Prostate gland (tissue), 2 donors: ENCODE data around the gene KIR3DL3. TPM values are rescaled to one million over a fixed set of nuclear protein-coding genes. Genes with fewer than 3 reads are reported as not detected.
"Not testable (repeated sequence)": the region's sequence is repeated elsewhere in the genome, so short reads cannot be mapped to it uniquely, and the experiment has no call there.

Experiments used
- DNase-seq: peaks from one replicate; pipeline ENCODE4 v3.0.0-alpha.2; 2019; ENCODE audit warnings: low spot score
- H3K27ac ChIP-seq, 2 donors: fragments of 200-600 bp; sonication (generic); 2 replicates each; pipeline ENCODE4 v1.5.1; 2017 to 2019
- H3K27me3 ChIP-seq: fragments of 200-600 bp; sonication (generic); replicated peaks from 2 replicates; pipeline ENCODE4 v1.5.1; 2019; ENCODE audit not compliant: insufficient read depth
- H3K36me3 ChIP-seq, 2 donors: fragments of 200-600 bp; sonication (generic); 1 replicate in 1 of 2; 2 replicates in 1 of 2; pipeline versions ENCODE4 v1.5.1 to v1.8.1; 2017 to 2019
- H3K4me1 ChIP-seq: fragments of 200-600 bp; sonication (generic); replicated peaks from 2 replicates; pipeline ENCODE4 v1.5.1; 2019
- H3K4me3 ChIP-seq, 2 donors: fragments of 200-600 bp; sonication (generic); 2 replicates each; pipeline ENCODE4 v1.5.1; 2017 to 2019
- H3K9me3 ChIP-seq: fragments of 200-600 bp; sonication (generic); 2 replicates; pipeline ENCODE4 v1.5.1; 2017
- POLR2A ChIP-seq: fragments of 450-650 bp; IDR thresholded peaks from one replicate; pipeline ENCODE4 v1.6.1; 2016; ENCODE audit warnings: antibody characterized with exemption, mild to moderate bottlenecking
- POLR2AphosphoS5 ChIP-seq: sonication (generic); formaldehyde crosslinking; IDR thresholded peaks from one replicate; pipeline ENCODE4 v1.6.1; 2017; ENCODE audit warnings: antibody characterized with exemption
- WGBS: methylation state at CpG from one replicate; pipeline ENCODE4 v1.1.5; 2018; 5-methylcytosine and 5-hydroxymethylcytosine counted together
- intact Hi-C: fragments of 100-400 bp; cut with DNase I; formaldehyde crosslinking; loops from one replicate; pipeline ENCODE4 v1.14.2; 2022
- total RNA-seq, 2 donors: library from RNA; depleted of rRNA; stranded (reverse); fragments of >200 nt; gene quantifications; one replicate each; pipeline ENCODE4 v1.1.0, GENCODE V29; 2016
- TF ChIP-seq, protein P1 (sequence below), 4 experiments: fragments of 200-600 bp in 2 of 4; fragments of 450-650 bp in 2 of 4; sonication (generic) in 2 of 4; IDR thresholded peaks; 1 replicate in 3 of 4; 2 replicates in 1 of 4; pipeline ENCODE4 v1.5.1; 2016 to 2019; ENCODE audit warnings: antibody characterized with exemption in 4 of 4, mild to moderate bottlenecking in 2 of 4, moderate library complexity in 2 of 4

The KIR3DL3 gene
- total RNA-seq, 2 donors from 2014 or later = not detected

DNA sequence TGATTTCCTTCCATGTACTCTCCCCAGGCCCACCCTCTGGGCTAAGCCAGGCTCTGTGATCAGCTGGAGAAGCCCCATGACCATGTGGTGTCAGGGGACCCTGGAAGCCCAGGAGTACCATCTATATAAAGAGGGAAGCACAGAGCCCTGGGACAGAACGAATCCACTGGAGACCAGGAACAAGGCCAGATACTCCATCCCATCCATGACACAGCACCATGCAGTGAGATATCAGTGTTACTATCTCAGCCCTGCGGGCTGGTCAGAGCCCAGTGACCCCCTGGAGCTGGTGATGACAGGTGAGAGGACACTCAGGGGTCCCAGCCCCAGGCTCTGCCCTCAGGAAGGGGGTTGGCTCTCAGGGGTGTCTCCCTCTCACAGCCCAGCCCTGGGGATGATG, 27.5 kb upstream of the KIR3DL3 start:
- intact Hi-C loops = no loop called here
- DNase-seq = no peak
- 40% methylated on average over 2 of the region's 2 CpGs for WGBS
- Histone ChIP-seq H3K36me3 (no peaks in the 10 kb centered on the region), H3K27ac (no peak overlapping the region), H3K4me1 (no peaks in the 10 kb centered on the region), H3K27me3 (no peaks in the 10 kb centered on the region), H3K9me3 (no peaks in the 10 kb centered on the region), H3K4me3 (no peak overlapping the region)
- TF ChIP-seq, protein P1, sequence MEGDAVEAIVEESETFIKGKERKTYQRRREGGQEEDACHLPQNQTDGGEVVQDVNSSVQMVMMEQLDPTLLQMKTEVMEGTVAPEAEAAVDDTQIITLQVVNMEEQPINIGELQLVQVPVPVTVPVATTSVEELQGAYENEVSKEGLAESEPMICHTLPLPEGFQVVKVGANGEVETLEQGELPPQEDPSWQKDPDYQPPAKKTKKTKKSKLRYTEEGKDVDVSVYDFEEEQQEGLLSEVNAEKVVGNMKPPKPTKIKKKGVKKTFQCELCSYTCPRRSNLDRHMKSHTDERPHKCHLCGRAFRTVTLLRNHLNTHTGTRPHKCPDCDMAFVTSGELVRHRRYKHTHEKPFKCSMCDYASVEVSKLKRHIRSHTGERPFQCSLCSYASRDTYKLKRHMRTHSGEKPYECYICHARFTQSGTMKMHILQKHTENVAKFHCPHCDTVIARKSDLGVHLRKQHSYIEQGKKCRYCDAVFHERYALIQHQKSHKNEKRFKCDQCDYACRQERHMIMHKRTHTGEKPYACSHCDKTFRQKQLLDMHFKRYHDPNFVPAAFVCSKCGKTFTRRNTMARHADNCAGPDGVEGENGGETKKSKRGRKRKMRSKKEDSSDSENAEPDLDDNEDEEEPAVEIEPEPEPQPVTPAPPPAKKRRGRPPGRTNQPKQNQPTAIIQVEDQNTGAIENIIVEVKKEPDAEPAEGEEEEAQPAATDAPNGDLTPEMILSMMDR (IDR thresholded peaks at IDR 0.05) = no peak
- TF ChIP-seq POLR2A = no peak
- no peak for TF ChIP-seq POLR2AphosphoS5

DNA sequence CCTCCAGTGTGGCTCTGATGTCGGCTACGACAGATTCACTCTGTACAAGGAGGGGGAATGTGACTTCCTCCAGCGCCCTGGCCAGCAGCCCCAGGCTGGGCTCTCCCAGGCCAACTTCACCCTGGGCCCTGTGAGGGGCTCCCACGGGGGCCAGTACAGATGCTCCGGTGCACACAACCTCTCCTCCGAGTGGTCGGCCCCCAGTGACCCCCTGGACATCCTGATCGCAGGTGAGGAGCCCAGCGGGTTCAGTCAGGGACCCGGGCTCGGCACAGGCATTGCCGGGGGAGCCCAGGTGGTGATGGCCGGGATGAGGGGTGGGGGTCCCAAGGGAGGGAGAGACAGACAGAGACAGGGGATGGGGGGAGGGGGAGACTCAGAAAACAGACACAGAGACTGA, 26.5 kb upstream of the KIR3DL3 start:
- H3K27me3 ChIP-seq, H3K4me3 ChIP-seq, H3K4me1 ChIP-seq, H3K27ac ChIP-seq, intact Hi-C loops, DNase-seq, H3K36me3 ChIP-seq, H3K9me3 ChIP-seq: not testable (repeated sequence)
- WGBS = 81% methylated on average over 4 of the region's 13 CpGs

DNA sequence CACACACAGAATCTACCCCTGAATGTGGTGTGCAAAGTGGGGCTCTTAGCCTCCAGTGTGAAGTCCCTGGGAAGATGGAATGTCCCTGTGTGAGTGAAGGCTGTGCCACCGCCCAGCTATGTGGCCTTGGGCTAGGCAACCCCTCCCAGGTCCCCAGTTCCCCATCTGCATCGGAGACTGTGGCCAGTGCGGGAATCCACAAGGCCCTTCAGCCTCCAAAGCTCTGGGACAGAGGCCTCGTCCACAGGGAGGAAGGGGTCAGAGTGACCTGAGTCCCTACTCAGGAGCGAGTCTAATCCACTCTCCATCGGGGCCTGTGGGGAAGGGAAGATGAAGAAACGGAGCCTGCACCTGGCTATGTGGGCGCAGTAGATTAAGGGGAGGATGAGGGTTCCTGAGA, 19.3 kb upstream of the KIR3DL3 start:
- H3K4me3 ChIP-seq = no peak overlapping the region
- no peak for DNase-seq
- no peaks in the 10 kb centered on the region for H3K27me3 ChIP-seq
- H3K4me1 ChIP-seq = no peaks in the 10 kb centered on the region
- no peaks in the 10 kb centered on the region for H3K9me3 ChIP-seq
- TF ChIP-seq POLR2A (no peak), POLR2AphosphoS5 (no peak)
- TF ChIP-seq, protein P1 (IDR thresholded peaks at IDR 0.05) = no peak
- H3K36me3 ChIP-seq = no peaks in the 10 kb centered on the region
- 75% methylated on average over 8 of the region's 8 CpGs for WGBS
- no peak overlapping the region for H3K27ac ChIP-seq
- intact Hi-C loops = no loop called here

DNA sequence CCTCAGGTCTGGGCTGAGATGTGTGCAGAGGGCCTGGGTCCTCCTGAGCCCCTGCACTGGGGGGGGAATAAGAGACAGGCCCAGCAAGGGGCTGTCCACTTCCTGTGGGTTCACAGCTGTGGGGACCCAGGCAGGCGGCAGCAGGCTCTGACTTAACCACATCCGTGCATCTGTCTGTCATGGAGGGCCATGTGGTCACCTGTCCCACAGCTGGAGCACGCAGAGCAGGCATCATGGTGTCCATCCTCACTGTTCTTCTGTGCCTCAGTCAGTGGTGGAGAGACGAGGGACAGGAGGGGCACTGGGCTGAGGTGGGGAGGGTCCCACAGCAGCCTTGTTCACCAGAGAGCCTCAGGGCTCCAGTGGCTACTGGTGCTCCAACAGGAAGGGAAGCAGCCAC, 16.3 kb upstream of the KIR3DL3 start:
- 64% methylated on average over 4 of the region's 4 CpGs for WGBS
- no peak overlapping the region for H3K27ac ChIP-seq
- H3K4me1 ChIP-seq = no peaks in the 10 kb centered on the region
- no peak for TF ChIP-seq POLR2A
- no peak for TF ChIP-seq POLR2AphosphoS5
- TF ChIP-seq, protein P1 (IDR thresholded peaks at IDR 0.05) = no peak
- H3K36me3 ChIP-seq = no peaks in the 10 kb centered on the region
- DNase-seq = no peak
- no peak overlapping the region for H3K4me3 ChIP-seq
- no peaks in the 10 kb centered on the region for H3K9me3 ChIP-seq
- intact Hi-C loops = no loop called here
- H3K27me3 ChIP-seq = no peaks in the 10 kb centered on the region

DNA sequence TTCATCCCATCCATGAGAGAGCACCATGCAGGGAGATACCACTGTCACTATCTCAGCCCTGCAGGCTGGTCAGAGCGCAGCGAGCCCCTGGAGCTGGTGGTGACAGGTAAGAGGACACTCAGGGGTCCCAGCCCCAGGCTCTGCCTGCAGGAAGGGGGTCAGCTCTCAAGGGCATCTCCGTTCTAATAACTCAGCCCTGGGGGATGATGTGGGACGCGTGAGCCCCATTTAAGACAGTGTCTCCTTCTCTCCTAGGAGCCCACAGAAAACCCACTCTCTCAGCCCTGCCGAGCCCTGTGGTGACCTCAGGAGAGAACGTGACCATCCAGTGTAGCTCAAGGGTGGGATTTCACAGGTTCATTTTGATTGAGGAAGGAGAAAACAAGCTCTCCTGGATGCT, 15.5 kb upstream of the KIR3DL3 start:
- no peak for TF ChIP-seq POLR2A
- no peak for TF ChIP-seq POLR2AphosphoS5
- TF ChIP-seq, protein P1 (IDR thresholded peaks at IDR 0.05) = no peak
- 88% methylated on average over 7 of the region's 7 CpGs for WGBS
- Histone ChIP-seq H3K27ac (no peak overlapping the region), H3K27me3 (no peaks in the 10 kb centered on the region), H3K9me3 (no peaks in the 10 kb centered on the region), H3K4me3 (no peak overlapping the region), H3K4me1 (no peaks in the 10 kb centered on the region), H3K36me3 (no peaks in the 10 kb centered on the region)
- no peak for DNase-seq
- intact Hi-C loops = no loop called here
